ENCODE measurements around the gene EFHC2.
"Not testable (repeated sequence)": the region's sequence is repeated elsewhere in the genome, so short reads cannot be mapped to it uniquely, and the experiment has no call there.

The EFHC2 gene

GRCh38 chrX:44290718-44291117 is 52.8 kb downstream of the EFHC2 start:
- FAIRE-seq = no peak

GRCh38 chrX:44282753-44283152 is 60.7 kb downstream of the EFHC2 start:
- FAIRE-seq = no peak

- FAIRE-seq = no peak
Measured at GRCh38 chrX:44280116-44280515, 63.4 kb downstream of the EFHC2 start.

- no peak for FAIRE-seq
Measured at GRCh38 chrX:44274096-44274495, 69.4 kb downstream of the EFHC2 start.

GRCh38 chrX:44267861-44268260 is 75.6 kb downstream of the EFHC2 start:
- no peak for FAIRE-seq

GRCh38 chrX:44267116-44267515 is 76.4 kb downstream of the EFHC2 start:
- no peak for FAIRE-seq

GRCh38 chrX:44265559-44265958 is 77.9 kb downstream of the EFHC2 start:
- FAIRE-seq = no peak

- peak; percentile 76 for FAIRE-seq
Measured at GRCh38 chrX:44264936-44265335, 78.5 kb downstream of the EFHC2 start.

GRCh38 chrX:44261286-44261685 is 82.2 kb downstream of the EFHC2 start:
- FAIRE-seq = no peak

GRCh38 chrX:44260609-44261008 is 82.9 kb downstream of the EFHC2 start:
- no peak for FAIRE-seq

GRCh38 chrX:44255742-44256141 is 87.7 kb downstream of the EFHC2 start:
- not testable (repeated sequence) for FAIRE-seq

GRCh38 chrX:44253575-44253942 is 89.9 kb downstream of the EFHC2 start:
- FAIRE-seq = no peak

- not testable (repeated sequence) for FAIRE-seq
Measured at GRCh38 chrX:44252688-44253574, 90.5 kb downstream of the EFHC2 start.

- FAIRE-seq = no peak
Measured at GRCh38 chrX:44247468-44247867, 96.0 kb downstream of the EFHC2 start.

- FAIRE-seq = no peak
Measured at GRCh38 chrX:44246826-44247225, 96.6 kb downstream of the EFHC2 start.

- FAIRE-seq = no peak
Measured at GRCh38 chrX:44245733-44246132, 97.7 kb downstream of the EFHC2 start.

- FAIRE-seq = peak; percentile 98
Measured at GRCh38 chrX:44244008-44244407, 99.5 kb downstream of the EFHC2 start.

- no peak for FAIRE-seq
Measured at GRCh38 chrX:44241546-44241945, 101.9 kb downstream of the EFHC2 start.

- no peak for FAIRE-seq
Measured at GRCh38 chrX:44240036-44240435, 103.4 kb downstream of the EFHC2 start.

- no peak for FAIRE-seq
Measured at GRCh38 chrX:44239036-44239435, 104.4 kb downstream of the EFHC2 start.

GRCh38 chrX:44235534-44235933 is 107.9 kb downstream of the EFHC2 start:
- no peak for FAIRE-seq

- FAIRE-seq = no peak
Measured at GRCh38 chrX:44234541-44234940, 108.9 kb downstream of the EFHC2 start.

GRCh38 chrX:44234116-44234515 is 109.4 kb downstream of the EFHC2 start:
- FAIRE-seq = no peak

- FAIRE-seq = no peak
Measured at GRCh38 chrX:44232081-44232480, 111.4 kb downstream of the EFHC2 start.

GRCh38 chrX:44228621-44229020 is 114.9 kb downstream of the EFHC2 start:
- FAIRE-seq = no peak

Measured in islet of Langerhans (tissue), 1 donor.